ENCODE measurements around the gene LRRFIP1.

Gene LRRFIP1

DNA sequence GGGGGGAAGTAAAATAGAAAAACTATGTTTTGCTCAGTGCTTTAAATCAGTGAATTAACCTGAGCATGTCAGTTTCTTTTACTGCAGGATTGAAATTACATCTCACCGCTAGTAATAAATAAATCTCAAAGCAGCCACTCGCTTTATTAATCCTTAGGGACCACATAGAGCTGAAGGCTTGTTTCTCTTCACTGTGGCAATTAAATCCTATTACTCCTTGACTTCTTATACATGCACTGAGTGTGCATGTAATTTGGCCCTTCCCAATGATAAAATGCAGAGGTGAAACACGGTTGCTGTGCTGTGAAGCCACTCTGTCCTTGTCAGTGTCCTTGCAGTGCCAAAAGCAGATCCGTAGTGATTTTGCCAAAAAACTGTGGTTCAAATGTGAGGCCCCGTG lies 94.1 kb downstream of the LRRFIP1 start:
- TF ChIP-seq TAF1 (IDR thresholded peaks at IDR 0.05; ENCODE audit: borderline replicate concordance, insufficient read depth, low read length) (no peak), SIN3A (IDR thresholded peaks at IDR 0.05; ENCODE audit: borderline replicate concordance, insufficient read depth, low read length) (no peak), POLR2AphosphoS5 (IDR thresholded peaks at IDR 0.05; ENCODE audit: low read depth, low read length) (no peak), FOXP2 (optimal IDR thresholded peaks at IDR 0.05; ENCODE audit: borderline replicate concordance, extremely low read depth, extremely low read length, insufficient read depth) (no peak)
- TF ChIP-seq, protein P1, sequence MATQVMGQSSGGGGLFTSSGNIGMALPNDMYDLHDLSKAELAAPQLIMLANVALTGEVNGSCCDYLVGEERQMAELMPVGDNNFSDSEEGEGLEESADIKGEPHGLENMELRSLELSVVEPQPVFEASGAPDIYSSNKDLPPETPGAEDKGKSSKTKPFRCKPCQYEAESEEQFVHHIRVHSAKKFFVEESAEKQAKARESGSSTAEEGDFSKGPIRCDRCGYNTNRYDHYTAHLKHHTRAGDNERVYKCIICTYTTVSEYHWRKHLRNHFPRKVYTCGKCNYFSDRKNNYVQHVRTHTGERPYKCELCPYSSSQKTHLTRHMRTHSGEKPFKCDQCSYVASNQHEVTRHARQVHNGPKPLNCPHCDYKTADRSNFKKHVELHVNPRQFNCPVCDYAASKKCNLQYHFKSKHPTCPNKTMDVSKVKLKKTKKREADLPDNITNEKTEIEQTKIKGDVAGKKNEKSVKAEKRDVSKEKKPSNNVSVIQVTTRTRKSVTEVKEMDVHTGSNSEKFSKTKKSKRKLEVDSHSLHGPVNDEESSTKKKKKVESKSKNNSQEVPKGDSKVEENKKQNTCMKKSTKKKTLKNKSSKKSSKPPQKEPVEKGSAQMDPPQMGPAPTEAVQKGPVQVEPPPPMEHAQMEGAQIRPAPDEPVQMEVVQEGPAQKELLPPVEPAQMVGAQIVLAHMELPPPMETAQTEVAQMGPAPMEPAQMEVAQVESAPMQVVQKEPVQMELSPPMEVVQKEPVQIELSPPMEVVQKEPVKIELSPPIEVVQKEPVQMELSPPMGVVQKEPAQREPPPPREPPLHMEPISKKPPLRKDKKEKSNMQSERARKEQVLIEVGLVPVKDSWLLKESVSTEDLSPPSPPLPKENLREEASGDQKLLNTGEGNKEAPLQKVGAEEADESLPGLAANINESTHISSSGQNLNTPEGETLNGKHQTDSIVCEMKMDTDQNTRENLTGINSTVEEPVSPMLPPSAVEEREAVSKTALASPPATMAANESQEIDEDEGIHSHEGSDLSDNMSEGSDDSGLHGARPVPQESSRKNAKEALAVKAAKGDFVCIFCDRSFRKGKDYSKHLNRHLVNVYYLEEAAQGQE (IDR thresholded peaks at IDR 0.05; ENCODE audit: insufficient read depth in 1 of 2, low read depth in 2 of 2, low read length in 2 of 2): no peak

DNA sequence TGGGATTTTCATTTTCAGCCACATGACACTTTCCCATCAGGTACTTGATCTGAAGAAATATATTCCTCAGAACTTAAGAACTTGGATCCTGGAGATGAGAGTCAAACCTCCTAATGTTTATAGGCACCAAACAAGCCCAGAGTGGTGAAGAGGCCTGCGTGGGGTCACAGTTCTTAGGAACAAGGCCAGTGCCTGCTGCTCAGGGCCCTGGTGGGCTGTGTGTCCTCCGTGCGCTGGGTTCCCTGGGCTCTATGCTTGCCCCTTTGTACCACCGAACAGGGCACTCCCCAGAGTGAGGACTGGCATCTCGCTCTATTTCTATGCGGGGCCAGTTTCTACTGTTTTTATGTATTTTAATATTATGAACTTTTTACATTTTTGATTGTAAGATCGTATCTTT lies 95.2 kb downstream of the LRRFIP1 start:
- no peak for TF ChIP-seq TAF1 (IDR thresholded peaks at IDR 0.05; ENCODE audit: borderline replicate concordance, insufficient read depth, low read length)
- TF ChIP-seq SIN3A (IDR thresholded peaks at IDR 0.05; ENCODE audit: borderline replicate concordance, insufficient read depth, low read length): no peak
- TF ChIP-seq, protein P1 (IDR thresholded peaks at IDR 0.05; ENCODE audit: insufficient read depth in 1 of 2, low read depth in 2 of 2, low read length in 2 of 2): no peak
- TF ChIP-seq FOXP2 (optimal IDR thresholded peaks at IDR 0.05; ENCODE audit: borderline replicate concordance, extremely low read depth, extremely low read length, insufficient read depth): no peak
- no peak for TF ChIP-seq POLR2AphosphoS5 (IDR thresholded peaks at IDR 0.05; ENCODE audit: low read depth, low read length)

DNA sequence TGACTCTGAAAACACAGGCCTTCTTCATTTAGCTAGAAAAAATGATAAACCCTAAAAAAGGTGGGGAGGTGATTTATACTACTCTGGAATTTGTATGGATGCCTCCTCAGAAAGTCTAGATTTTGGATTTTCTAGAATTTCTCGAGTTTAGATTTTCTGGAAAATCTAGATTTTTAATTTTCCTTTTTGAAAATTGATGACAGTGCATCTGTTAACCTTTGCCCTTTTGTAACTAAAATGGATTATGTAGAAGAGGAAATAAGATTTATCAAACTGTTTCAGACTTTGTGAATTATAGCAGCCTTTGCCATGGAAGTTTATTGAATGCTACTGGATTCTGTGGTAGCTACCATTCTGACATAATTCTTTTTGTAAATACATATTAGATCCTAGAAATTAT lies 95.6 kb downstream of the LRRFIP1 start:
- TF ChIP-seq, protein P1 (IDR thresholded peaks at IDR 0.05; ENCODE audit: insufficient read depth in 1 of 2, low read depth in 2 of 2, low read length in 2 of 2): no peak
- no peak for TF ChIP-seq TAF1 (IDR thresholded peaks at IDR 0.05; ENCODE audit: borderline replicate concordance, insufficient read depth, low read length)
- no peak for TF ChIP-seq FOXP2 (optimal IDR thresholded peaks at IDR 0.05; ENCODE audit: borderline replicate concordance, extremely low read depth, extremely low read length, insufficient read depth)
- no peak for TF ChIP-seq SIN3A (IDR thresholded peaks at IDR 0.05; ENCODE audit: borderline replicate concordance, insufficient read depth, low read length)
- no peak for TF ChIP-seq POLR2AphosphoS5 (IDR thresholded peaks at IDR 0.05; ENCODE audit: low read depth, low read length)

DNA sequence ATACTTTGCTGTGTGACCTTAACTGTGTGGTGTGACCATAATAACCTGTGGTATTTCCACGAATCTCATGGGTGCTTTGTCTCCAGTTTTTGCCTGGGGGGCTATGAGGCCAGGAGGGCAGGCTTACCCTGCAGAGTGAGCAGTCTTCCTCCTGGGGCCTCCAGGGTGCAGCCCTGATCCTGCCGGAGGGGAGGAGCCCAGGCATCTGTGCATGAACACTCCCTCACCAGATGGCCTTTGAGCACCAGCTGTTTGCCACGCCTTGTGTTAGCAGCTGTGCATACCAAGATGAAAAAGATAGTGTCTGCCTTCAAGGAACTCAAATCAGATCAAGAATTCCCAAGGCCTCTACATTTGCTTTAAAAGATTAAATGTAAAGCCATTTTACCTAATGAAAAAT lies 96.2 kb downstream of the LRRFIP1 start:
- TF ChIP-seq FOXP2 (optimal IDR thresholded peaks at IDR 0.05; ENCODE audit: borderline replicate concordance, extremely low read depth, extremely low read length, insufficient read depth) (peak; percentile 45), POLR2AphosphoS5 (IDR thresholded peaks at IDR 0.05; ENCODE audit: low read depth, low read length) (no peak), SIN3A (IDR thresholded peaks at IDR 0.05; ENCODE audit: borderline replicate concordance, insufficient read depth, low read length) (peak; percentile 97; the same call in 1 of the 2 replicates), TAF1 (IDR thresholded peaks at IDR 0.05; ENCODE audit: borderline replicate concordance, insufficient read depth, low read length) (no peak)
- TF ChIP-seq, protein P1 (IDR thresholded peaks at IDR 0.05; ENCODE audit: insufficient read depth in 1 of 2, low read depth in 2 of 2, low read length in 2 of 2): no peak
